Transverse colon (tissue), 4 donors: ENCODE data around the gene PALM3. TPM values are rescaled to one million over a fixed set of nuclear protein-coding genes. Genes with fewer than 3 reads are reported as not detected.

Source experiments
- DNase-seq: peaks from one replicate; pipeline ENCODE4 v3.0.0-alpha.2; 2019
- H3K27ac ChIP-seq, 4 donors: fragments of 200-600 bp; sonication (generic); 2 replicates each; pipeline ENCODE4 v1.5.1; 2016 to 2018; ENCODE audit warnings: inconsistent platforms in 4 of 4
- H3K27me3 ChIP-seq: fragments of 200-600 bp; sonication (generic); 2 replicates; pipeline ENCODE4 v1.5.1; 2017; ENCODE audit warnings: inconsistent platforms
- H3K36me3 ChIP-seq, 4 donors: fragments of 200-600 bp; sonication (generic); 2 replicates each; pipeline ENCODE4 v1.5.1; 2017 to 2019; ENCODE audit warnings: inconsistent platforms in 4 of 4
- H3K4me1 ChIP-seq, 4 donors: fragments of 200-600 bp; sonication (generic); 2 replicates each; pipeline ENCODE4 v1.5.1; 2017 to 2020; ENCODE audit warnings: inconsistent platforms in 4 of 4
- H3K4me3 ChIP-seq, 4 donors: fragments of 200-600 bp; sonication (generic); 1 replicate in 1 of 4; 2 replicates in 3 of 4; pipeline versions ENCODE4 v1.5.1 to v1.6.1; 2017 to 2019; ENCODE audit warnings: inconsistent platforms in 4 of 4
- H3K9me3 ChIP-seq, 2 donors: fragments of 200-600 bp; sonication (generic); 2 replicates each; pipeline ENCODE4 v1.5.1; 2017 to 2019; ENCODE audit warnings: inconsistent platforms in 2 of 2
- EP300 ChIP-seq: sonication (generic); formaldehyde crosslinking; IDR thresholded peaks from one replicate; pipeline ENCODE4 v1.6.1; 2017; ENCODE audit warnings: antibody characterized with exemption, low read depth
- POLR2A ChIP-seq: fragments of 450-650 bp; IDR thresholded peaks from one replicate; pipeline ENCODE4 v1.6.1; 2016; ENCODE audit warnings: antibody characterized with exemption, mild to moderate bottlenecking, moderate library complexity
- POLR2AphosphoS5 ChIP-seq, 3 donors: sonication (generic); formaldehyde crosslinking; IDR thresholded peaks; one replicate each; pipeline ENCODE4 v1.6.1; 2016; ENCODE audit warnings: antibody characterized with exemption in 3 of 3
- WGBS, 2 donors: methylation state at CpG; one replicate each; pipeline ENCODE4 v1.1.5; 2018; ENCODE audit warnings: low coverage in 1 of 2; 5-methylcytosine and 5-hydroxymethylcytosine counted together
- in situ Hi-C, 4 donors: fragments of 200-750 bp; cut with MboI; loops; one replicate each; pipeline versions ENCODE4 v1.15.0 to v1.15.1; 2017; ENCODE audit warnings: low sequenced_read_pairs in 3 of 4, low pct_ligation_motif_present in 1 of 4, low pct_unique_long_range_greater_than_20kb in 1 of 4
- intact Hi-C: fragments of 100-400 bp; cut with DNase I; formaldehyde crosslinking; loops from one replicate; pipeline ENCODE4 v1.15.1; 2023; ENCODE audit warnings: low total_unique reads
- total RNA-seq, 4 donors: library from RNA; depleted of rRNA; stranded (reverse); fragments of >200 nt; gene quantifications; one replicate each; pipeline ENCODE4 v1.1.0, GENCODE V29; 2016
- TF ChIP-seq, protein P1 (sequence below), 5 experiments: fragments of 200-600 bp in 3 of 5; fragments of 450-650 bp in 2 of 5; sonication (generic) in 3 of 5; IDR thresholded peaks; 1 replicate in 2 of 5; 2 replicates in 3 of 5; pipeline ENCODE4 v1.5.1; 2016 to 2017; ENCODE audit warnings: antibody characterized with exemption in 5 of 5, inconsistent platforms in 3 of 5, mild to moderate bottlenecking in 2 of 5, moderate library complexity in 1 of 5

The PALM3 gene
- total RNA-seq, 4 donors from 2014 or later, result 0.14 to 0.32 TPM; not detected in 2

DNA sequence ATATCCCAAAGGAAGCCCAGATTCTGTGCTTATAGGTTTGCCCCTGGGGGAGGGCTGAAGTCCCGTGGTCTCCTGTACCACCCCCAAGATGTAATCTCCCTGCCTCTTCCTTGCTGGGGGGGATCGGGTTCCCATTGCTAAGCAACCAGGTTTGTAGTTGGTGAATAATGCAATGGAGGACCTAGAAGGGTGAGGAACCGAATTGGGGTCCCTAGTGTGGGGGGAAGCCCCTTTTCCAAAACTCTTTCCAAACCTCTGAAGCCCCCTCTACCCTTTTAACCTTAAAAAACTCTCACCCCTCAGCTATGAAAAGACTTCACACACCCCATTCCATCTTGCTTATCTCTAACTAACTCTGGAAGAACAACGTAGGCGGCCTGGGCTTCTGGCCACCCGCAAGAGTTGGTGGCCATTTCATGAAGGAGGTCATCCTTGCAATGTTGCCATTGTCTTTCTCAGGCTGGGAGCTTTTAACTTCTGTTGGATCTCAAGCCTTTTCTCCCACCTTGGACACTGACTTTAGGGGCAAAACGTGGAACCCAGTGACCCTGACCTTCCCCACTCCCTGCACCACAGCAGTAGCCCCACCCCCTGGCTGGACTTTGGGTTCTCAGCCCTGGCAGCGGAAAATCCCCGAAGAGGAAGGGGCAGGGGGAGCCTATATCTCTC lies 661 bp downstream of the PALM3 start:
- H3K4me1 ChIP-seq, result peaks cover 0 to 16% (median 12%) of the 10 kb centered on the region in 4 donors
- peaks cover 60% of the 10 kb centered on the region for H3K27me3 ChIP-seq
- H3K9me3 ChIP-seq, result no peaks in the 10 kb centered on the region
- TF ChIP-seq EP300 (no peak), POLR2A (no peak), POLR2AphosphoS5 (IDR thresholded peaks at IDR 0.05) (no peak)
- TF ChIP-seq, protein P1, sequence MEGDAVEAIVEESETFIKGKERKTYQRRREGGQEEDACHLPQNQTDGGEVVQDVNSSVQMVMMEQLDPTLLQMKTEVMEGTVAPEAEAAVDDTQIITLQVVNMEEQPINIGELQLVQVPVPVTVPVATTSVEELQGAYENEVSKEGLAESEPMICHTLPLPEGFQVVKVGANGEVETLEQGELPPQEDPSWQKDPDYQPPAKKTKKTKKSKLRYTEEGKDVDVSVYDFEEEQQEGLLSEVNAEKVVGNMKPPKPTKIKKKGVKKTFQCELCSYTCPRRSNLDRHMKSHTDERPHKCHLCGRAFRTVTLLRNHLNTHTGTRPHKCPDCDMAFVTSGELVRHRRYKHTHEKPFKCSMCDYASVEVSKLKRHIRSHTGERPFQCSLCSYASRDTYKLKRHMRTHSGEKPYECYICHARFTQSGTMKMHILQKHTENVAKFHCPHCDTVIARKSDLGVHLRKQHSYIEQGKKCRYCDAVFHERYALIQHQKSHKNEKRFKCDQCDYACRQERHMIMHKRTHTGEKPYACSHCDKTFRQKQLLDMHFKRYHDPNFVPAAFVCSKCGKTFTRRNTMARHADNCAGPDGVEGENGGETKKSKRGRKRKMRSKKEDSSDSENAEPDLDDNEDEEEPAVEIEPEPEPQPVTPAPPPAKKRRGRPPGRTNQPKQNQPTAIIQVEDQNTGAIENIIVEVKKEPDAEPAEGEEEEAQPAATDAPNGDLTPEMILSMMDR (IDR thresholded peaks at IDR 0.05), result no peak
- in situ Hi-C loops (loop anchor here in 3 of 4 donors (10.0 to 25.0 kb wide), 3 partner anchors 174 to 474 kb away; partner anchors contain the start of gene NANOS3 (in 2 of the 3)), intact Hi-C loops (no loop called here)
- no peak overlapping the region for H3K4me3 ChIP-seq
- H3K27ac ChIP-seq, result no peak overlapping the region
- no peaks in the 10 kb centered on the region for H3K36me3 ChIP-seq
- WGBS, 2 donors, result 20 to 51% methylated on average over 1 to 8 of the region's 9 CpGs
- DNase-seq, result no peak

DNA sequence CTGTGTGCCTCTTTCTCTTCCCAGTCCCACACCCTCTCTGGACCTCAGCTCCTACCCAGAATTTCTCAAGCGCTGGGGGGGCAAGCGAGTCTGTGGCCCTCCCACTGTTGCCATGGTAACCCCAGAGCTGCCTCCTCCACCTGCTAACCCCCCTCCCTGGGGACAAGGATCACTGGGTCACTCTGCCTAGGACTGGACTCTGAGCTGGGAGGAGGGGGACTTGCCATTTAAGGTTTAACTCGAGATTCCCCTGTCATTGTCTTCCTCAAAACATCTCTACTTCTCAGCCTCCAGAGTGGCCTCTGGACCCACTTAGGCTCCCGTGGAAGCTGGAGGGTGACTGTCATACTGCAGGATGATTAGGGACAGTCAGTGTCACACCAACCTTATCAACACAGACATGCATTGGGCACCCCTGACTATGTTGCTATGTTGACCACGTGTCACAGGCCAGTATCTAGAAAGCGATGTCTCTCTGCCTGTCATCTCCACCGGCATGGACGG lies 2.2 kb downstream of the PALM3 start:
- intact Hi-C loops, result loop anchor here (5.0 kb wide), 1 partner anchor 843 kb away; no protein-coding TSS in a partner anchor
- in situ Hi-C loops, result loop anchor here (10.0 to 25.0 kb wide), 5 partner anchors 165 to 472 kb away; partner anchors contain the start of gene NANOS3 (in 2 of the 4)

DNA sequence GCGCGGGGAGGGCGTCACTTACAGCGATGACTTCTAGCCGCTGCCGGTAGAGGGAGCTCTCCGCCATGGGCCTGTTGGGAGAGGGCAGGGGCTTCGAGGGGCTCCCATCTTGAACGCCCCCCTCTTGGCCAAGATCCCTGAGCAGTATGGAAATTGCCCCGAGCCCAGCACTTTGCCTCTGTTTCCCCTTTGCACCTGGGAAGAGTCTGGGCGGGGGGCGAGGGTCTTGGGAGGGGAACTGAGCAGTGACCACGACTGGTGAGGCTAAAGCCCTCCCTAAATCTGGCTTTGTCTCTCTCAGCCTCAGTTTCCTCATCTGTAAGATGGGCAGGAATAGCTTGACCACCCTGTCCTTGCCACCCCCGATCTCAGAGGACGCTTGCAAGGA lies 2.8 kb downstream of the PALM3 start:
- intact Hi-C loops, result loop anchor here (5.0 kb wide), 1 partner anchor 843 kb away; no protein-coding TSS in a partner anchor
- 23% methylated on average over 15 of the region's 15 CpGs; no CpG with 5 or more reads in 1 of the 2 donors for WGBS, 2 donors
- Histone ChIP-seq H3K27me3 (peaks cover 60% of the 10 kb centered on the region), H3K9me3 (no peaks in the 10 kb centered on the region), H3K27ac (no peak overlapping the region), H3K4me1 (peaks cover 0 to 16% (median 12%) of the 10 kb centered on the region in 4 donors), H3K4me3 (no peak overlapping the region), H3K36me3 (no peaks in the 10 kb centered on the region)
- DNase-seq, result peak; percentile 28
- in situ Hi-C loops, result loop anchor here (10.0 to 25.0 kb wide), 4 partner anchors 164 to 472 kb away; partner anchors contain the start of gene NANOS3 (in 1 of the 4)
- TF ChIP-seq POLR2A (no peak), EP300 (no peak)
- TF ChIP-seq, protein P1 (IDR thresholded peaks at IDR 0.05), result peak; percentile 54 to 70 (median 64)

More for the DNA sequence above, 2.2 kb downstream of the PALM3 start:
- Histone ChIP-seq H3K4me3 (no peak overlapping the region), H3K4me1 (peaks cover 0 to 16% (median 12%) of the 10 kb centered on the region in 4 donors), H3K9me3 (no peaks in the 10 kb centered on the region), H3K36me3 (no peaks in the 10 kb centered on the region), H3K27ac (no peak overlapping the region), H3K27me3 (peaks cover 60% of the 10 kb centered on the region)
- no peak for TF ChIP-seq POLR2AphosphoS5 (IDR thresholded peaks at IDR 0.05)
- TF ChIP-seq, protein P1 (IDR thresholded peaks at IDR 0.05), result no peak
- no peak for TF ChIP-seq EP300
- no peak for TF ChIP-seq POLR2A
- DNase-seq, result no peak
- WGBS, 2 donors, result 46% methylated on average over 8 of the region's 8 CpGs; no CpG with 5 or more reads in 1 of the 2 donors
